ENCODE measurements around the gene CNOT4.
"Not testable (repeated sequence)": the region's sequence is repeated elsewhere in the genome, so short reads cannot be mapped to it uniquely, and the experiment has no call there.

Gene CNOT4

GRCh38 chr7:135322571-135323340, 187.1 kb downstream of the CNOT4 start:
- Histone ChIP-seq H3K4me2 (ENCODE audit: low read length) (no peak overlapping the region), H3K27me3 (ENCODE audit: low read depth, low read length) (peaks cover 8% of the 10 kb centered on the region), H3K9ac (ENCODE audit: low read length) (no peak overlapping the region), H3K27ac (ENCODE audit: low read length) (no peak overlapping the region), H3K9me3 (ENCODE audit: insufficient read depth, low read length) (no peaks in the 10 kb centered on the region), H2AFZ (ENCODE audit: low read depth, low read length) (no peak overlapping the region), H3K4me1 (ENCODE audit: low read length) (no peaks in the 10 kb centered on the region), H3K36me3 (replicated peaks; ENCODE audit: low read depth, low read length) (no peaks in the 10 kb centered on the region), H3K4me3 (ENCODE audit: low read length) (no peak overlapping the region), H3K79me2 (ENCODE audit: low read length) (no peaks in the 10 kb centered on the region), H4K20me1 (ENCODE audit: insufficient read depth, low read length) (no peaks in the 10 kb centered on the region)
- no peak for TF ChIP-seq EZH2phosphoT487 (IDR thresholded peaks at IDR 0.05; ENCODE audit: low read depth)
- TF ChIP-seq, protein P1, sequence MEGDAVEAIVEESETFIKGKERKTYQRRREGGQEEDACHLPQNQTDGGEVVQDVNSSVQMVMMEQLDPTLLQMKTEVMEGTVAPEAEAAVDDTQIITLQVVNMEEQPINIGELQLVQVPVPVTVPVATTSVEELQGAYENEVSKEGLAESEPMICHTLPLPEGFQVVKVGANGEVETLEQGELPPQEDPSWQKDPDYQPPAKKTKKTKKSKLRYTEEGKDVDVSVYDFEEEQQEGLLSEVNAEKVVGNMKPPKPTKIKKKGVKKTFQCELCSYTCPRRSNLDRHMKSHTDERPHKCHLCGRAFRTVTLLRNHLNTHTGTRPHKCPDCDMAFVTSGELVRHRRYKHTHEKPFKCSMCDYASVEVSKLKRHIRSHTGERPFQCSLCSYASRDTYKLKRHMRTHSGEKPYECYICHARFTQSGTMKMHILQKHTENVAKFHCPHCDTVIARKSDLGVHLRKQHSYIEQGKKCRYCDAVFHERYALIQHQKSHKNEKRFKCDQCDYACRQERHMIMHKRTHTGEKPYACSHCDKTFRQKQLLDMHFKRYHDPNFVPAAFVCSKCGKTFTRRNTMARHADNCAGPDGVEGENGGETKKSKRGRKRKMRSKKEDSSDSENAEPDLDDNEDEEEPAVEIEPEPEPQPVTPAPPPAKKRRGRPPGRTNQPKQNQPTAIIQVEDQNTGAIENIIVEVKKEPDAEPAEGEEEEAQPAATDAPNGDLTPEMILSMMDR (IDR thresholded peaks at IDR 0.05; ENCODE audit: low read depth, low read length) = no peak

GRCh38 chr7:135321556-135321955, 188.3 kb downstream of the CNOT4 start:
- H3K27me3 ChIP-seq (ENCODE audit: low read depth, low read length) = 0 out of 2 replicates have a peak, but pooled peaks cover 2% of the 10 kb centered on the region
- no peak overlapping the region for H3K27ac ChIP-seq (ENCODE audit: low read length)
- no peak overlapping the region for H3K9ac ChIP-seq (ENCODE audit: low read length)
- no peak overlapping the region for H3K4me2 ChIP-seq (ENCODE audit: low read length)
- no peaks in the 10 kb centered on the region for H3K9me3 ChIP-seq (ENCODE audit: insufficient read depth, low read length)
- H2AFZ ChIP-seq (ENCODE audit: low read depth, low read length) = no peak overlapping the region
- TF ChIP-seq, protein P1 (IDR thresholded peaks at IDR 0.05; ENCODE audit: low read depth, low read length) = no peak
- TF ChIP-seq EZH2phosphoT487 (IDR thresholded peaks at IDR 0.05; ENCODE audit: low read depth) = no peak
- H3K36me3 ChIP-seq (replicated peaks; ENCODE audit: low read depth, low read length) = no peaks in the 10 kb centered on the region
- H3K4me3 ChIP-seq (ENCODE audit: low read length) = no peak overlapping the region
- no peaks in the 10 kb centered on the region for H3K79me2 ChIP-seq (ENCODE audit: low read length)
- H3K4me1 ChIP-seq (ENCODE audit: low read length) = no peaks in the 10 kb centered on the region
- no peaks in the 10 kb centered on the region for H4K20me1 ChIP-seq (ENCODE audit: insufficient read depth, low read length)

GRCh38 chr7:135320953-135321352, 188.9 kb downstream of the CNOT4 start:
- H3K9me3 ChIP-seq (ENCODE audit: insufficient read depth, low read length); H3K4me2 ChIP-seq (ENCODE audit: low read length); H3K79me2 ChIP-seq (ENCODE audit: low read length); H2AFZ ChIP-seq (ENCODE audit: low read depth, low read length); H3K27ac ChIP-seq (ENCODE audit: low read length); H4K20me1 ChIP-seq (ENCODE audit: insufficient read depth, low read length); H3K4me3 ChIP-seq (ENCODE audit: low read length); H3K36me3 ChIP-seq (replicated peaks; ENCODE audit: low read depth, low read length); H3K9ac ChIP-seq (ENCODE audit: low read length); H3K4me1 ChIP-seq (ENCODE audit: low read length); H3K27me3 ChIP-seq (ENCODE audit: low read depth, low read length): not testable (repeated sequence)

DNA sequence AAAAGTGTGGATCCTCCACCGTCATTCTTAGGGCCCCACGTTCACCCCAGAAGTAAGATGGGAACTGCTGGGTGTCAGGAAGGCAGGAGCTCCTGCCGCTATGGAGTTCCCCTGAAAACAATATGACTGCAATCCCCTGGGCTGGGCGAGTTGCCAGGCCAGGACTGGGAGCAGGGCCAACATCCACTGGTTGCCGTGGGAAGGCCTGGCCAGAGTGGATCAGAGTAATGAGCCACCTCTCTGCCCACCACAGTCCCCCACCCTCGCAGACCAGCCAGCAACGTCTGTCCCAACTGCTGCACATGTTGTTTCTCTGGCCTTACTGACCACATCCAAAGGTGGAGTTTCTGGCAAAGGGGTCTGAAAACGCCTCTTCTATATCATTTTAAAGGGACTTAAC, 189.6 kb downstream of the CNOT4 start:
- Histone ChIP-seq H3K4me2 (ENCODE audit: low read length) (no peak overlapping the region), H2AFZ (ENCODE audit: low read depth, low read length) (no peak overlapping the region), H3K27ac (ENCODE audit: low read length) (no peak overlapping the region), H3K9ac (ENCODE audit: low read length) (no peak overlapping the region), H4K20me1 (ENCODE audit: insufficient read depth, low read length) (no peaks in the 10 kb centered on the region), H3K4me3 (ENCODE audit: low read length) (no peak overlapping the region), H3K27me3 (ENCODE audit: low read depth, low read length) (0 out of 2 replicates have a peak, but pooled peaks cover 2% of the 10 kb centered on the region), H3K36me3 (replicated peaks; ENCODE audit: low read depth, low read length) (no peaks in the 10 kb centered on the region), H3K9me3 (ENCODE audit: insufficient read depth, low read length) (no peaks in the 10 kb centered on the region), H3K4me1 (ENCODE audit: low read length) (no peaks in the 10 kb centered on the region), H3K79me2 (ENCODE audit: low read length) (no peaks in the 10 kb centered on the region)
- TF ChIP-seq, protein P1 (IDR thresholded peaks at IDR 0.05; ENCODE audit: low read depth, low read length) = no peak
- no peak for TF ChIP-seq EZH2phosphoT487 (IDR thresholded peaks at IDR 0.05; ENCODE audit: low read depth)
